Caki2 (cell line): Measurements from ENCODE around the gene DROSHA. TPM values are rescaled to one million over a fixed set of nuclear protein-coding genes. Genes with fewer than 3 reads are reported as not detected.

Source experiments
- DNase-seq: peaks from one replicate; pipeline ENCODE4 v3.0.0-alpha.2; 2015; ENCODE audit warnings: low read depth
- in situ Hi-C: cut with HindIII; loops from 2 replicates; pipeline ENCODE4 v1.10.0; 2016; ENCODE audit warnings: low sequenced_read_pairs, low pct_unique_long_range_greater_than_20kb, mixed read lengths
- total RNA-seq: library from RNA; depleted of rRNA; stranded (reverse); fragments of >200 nt; shearing (Covaris generic); gene quantifications from 2 replicates; pipeline ENCODE4 v1.2.3, GENCODE V29; 2014; ENCODE audit warnings: low replicate concordance

The DROSHA gene
- total RNA-seq, 1 experiment from 2014 or later: 21.6 TPM

DNA sequence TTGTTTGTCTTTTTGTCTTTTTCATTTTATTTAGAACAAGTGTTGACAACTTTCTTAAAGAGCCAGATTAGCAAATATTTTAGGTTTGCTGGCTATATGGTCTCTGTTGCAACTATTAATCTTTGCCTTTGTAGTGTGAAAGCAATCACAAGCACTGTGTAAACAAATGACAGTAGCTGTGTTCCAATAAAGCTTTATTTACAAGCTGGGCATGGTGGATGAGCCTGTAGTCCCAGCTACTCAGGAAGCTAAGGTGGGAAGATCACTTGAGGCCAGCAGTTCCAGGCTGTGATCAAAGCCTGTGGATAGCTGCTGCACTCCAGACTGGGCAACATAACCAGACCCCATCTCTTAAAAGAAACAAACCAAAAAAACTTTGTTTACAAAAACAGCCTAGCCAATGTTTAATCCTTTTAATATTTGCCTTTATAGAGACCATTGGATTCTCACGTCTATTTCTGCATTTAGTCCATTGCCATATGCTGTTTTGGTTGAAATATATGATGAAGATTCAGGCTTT lies 2.7 kb upstream of the DROSHA start:
- DNase-seq: no peak
- in situ Hi-C loops: no loop called here

DNA sequence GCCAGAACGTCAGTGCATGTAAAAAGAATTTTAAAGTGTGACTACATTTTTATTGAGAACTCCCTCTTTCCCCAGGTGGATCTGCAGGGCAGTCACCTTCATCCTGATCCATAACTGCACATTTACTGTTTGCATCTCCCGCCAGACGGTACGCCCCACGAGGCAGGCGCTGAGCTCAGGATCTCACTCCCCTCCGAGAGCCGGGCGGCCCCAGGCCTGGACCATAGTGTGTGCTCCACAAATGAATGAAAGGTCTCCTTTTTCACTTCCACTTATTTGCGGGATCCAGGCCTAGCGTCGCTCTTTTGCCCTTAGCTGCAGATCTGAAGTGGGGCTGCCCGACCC lies 378 bp downstream of the DROSHA start:
- in situ Hi-C loops: no loop called here
- no peak for DNase-seq

DNA sequence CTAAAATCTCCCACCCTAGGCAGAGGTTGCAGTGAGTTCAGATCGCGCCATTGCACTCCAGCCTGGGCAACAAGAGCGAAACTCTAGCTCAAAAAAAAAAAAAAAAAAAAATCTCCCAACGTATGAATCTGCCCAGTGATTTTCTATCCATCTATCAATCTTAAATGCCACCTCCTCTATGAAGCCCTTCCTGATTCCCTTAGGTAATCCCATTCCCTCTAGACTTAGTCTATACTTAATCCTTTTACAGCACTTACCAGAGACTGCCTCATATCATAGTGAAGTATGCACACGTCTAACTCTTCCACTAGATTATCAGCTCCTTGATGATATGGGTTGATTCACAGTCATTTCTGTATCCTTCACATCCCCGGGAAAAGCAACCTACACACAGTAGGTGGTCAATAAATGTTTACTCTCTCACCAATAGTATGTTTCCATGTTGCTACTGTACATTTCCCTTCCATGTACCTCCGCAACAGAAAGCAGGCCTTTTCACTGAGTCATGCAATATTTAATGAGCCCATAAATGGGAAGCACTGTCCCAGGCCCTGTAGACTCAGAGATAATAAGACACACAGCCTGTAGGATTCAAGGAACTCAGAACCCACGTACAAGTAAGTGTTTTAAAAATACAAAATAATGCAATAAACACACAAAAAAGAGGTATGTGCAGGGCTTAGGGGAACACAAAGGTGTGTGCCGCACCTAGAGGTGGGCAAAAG lies 1.2 kb downstream of the DROSHA start:
- in situ Hi-C loops: no loop called here

DNA sequence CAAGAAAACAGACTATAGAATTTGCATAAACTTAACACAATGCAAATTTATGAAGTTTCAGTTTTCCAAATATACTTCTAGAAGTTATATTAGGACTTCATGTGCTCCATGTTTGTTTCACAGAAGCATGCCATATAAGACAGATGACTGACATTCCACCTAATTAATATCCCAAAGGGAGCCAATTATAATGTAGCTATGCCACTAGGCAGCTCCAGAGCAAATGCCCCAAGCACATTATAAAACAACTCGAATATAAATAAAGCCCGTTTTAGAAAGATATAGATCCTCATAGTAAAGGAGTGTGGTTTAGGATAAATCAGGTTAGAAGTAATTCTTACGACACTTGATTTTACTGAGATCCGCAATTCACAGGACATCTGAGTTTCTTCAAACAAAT lies 8.9 kb downstream of the DROSHA start:
- in situ Hi-C loops: no loop called here
- no peak for DNase-seq

More for the DNA sequence above, 1.2 kb downstream of the DROSHA start:
- DNase-seq: no peak

DNA sequence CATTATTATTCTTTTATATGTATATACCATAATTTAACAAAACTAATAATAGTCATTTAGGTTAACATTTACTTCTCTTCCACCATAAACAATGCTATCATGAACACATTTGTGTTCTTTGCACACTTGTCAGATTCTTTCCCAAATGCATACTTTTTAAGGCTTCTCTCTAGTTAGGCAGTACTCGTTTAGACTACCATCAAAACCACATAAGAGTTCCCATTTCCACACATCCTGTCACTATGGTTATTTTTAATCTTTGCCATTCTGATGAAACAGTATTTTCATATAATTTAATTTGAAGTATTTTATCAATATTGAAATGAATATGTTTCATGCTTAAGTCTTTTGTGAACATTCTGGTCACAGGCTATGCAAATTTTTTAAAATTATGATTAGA lies 15.1 kb downstream of the DROSHA start:
- DNase-seq: no peak
- in situ Hi-C loops: no loop called here

DNA sequence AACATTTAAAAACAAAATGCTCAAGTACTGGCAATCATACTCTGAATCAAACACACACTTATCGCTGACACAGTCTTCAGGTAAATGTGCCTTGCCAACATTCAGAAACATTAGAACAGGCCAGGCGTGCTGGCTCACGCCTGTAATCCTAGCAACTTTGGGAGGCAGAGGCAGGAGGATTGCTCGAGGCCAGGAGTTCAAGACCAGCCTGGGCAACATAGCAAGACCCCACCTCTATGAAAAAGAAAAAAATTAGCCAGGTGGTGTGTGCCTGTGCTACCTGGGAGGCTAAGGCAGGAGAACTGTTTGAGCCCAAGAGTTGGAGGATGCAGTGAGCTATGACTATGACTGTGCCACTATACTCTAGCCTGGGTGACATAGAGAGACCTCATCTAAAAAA lies 20.6 kb downstream of the DROSHA start:
- in situ Hi-C loops: no loop called here
- no peak for DNase-seq

DNA sequence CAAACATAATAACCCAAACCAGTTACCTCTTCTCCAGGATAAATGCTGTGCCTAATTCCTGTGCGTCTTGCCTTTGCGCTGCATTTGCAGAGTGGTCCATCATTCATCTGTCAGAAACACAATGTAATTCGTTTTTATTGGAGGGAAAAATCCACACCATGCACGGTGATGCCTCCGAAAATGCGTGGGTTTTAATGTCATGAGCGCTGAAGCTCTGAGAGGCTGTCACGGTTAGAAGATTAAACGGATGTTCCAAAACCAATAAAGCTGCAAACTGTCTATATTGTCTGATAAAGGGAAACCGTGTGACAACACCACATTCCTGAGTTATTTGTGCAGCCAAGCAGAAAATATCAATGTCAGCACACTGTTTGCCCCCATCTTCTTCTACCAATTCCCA lies 27.4 kb downstream of the DROSHA start:
- DNase-seq: no peak
- in situ Hi-C loops: no loop called here

DNA sequence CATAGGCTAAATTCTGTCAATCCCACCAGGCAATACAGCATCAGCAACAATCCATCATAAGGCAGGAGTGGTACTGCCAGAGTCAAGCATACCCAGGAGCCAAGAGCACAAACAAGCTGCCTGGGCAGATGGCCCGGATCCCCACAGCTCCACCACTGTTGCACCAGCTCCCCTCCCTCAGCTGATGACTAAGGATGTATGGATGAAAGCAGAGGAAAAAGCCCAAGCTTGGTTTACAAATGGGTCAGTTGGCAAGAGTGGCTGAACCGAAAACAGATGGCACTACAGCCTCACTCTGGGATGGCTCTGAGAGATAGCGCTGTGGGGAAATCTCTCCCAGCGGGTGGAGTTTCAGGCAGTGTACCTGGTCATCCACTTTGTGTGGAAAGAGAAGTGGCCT lies 29.4 kb downstream of the DROSHA start:
- no peak for DNase-seq
- in situ Hi-C loops: no loop called here

DNA sequence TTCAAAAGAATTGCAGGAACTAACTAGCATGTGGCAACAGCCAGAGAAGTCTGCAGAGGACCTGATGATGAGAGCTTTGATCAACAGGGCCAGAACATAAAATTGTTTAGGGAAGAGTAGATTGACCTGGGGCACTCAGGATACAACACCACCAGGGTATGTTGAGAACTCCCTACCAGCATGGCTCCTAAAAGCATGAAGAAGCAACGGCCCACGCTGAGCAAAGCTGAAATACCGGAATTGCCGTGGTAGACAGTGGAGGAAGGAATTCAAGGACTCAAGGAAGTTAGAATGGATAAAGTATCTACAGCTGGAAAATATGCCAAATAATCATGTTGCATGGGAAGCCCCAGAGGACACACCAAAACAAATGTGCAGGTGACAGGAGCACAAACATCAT lies 31.6 kb downstream of the DROSHA start:
- in situ Hi-C loops: no loop called here
- DNase-seq: no peak

DNA sequence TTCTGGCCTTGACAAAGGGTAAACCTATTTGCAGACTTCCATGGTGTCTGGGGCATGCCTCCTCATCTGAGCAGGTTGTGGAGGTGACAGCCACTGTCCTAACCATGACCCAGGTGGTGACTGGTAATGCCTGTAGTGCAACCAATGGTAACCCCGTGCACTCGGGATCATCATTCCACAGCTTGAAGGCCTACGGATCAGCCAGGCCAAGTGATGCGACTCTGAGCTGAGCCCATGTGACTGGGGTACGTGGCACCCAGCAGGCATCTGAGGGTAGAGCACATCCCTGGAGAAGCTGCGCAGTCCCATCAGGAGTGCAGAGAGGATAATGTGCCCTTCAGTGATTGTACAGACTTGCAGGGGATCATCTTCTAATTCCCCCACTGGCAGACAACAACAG lies 35.0 kb downstream of the DROSHA start:
- no peak for DNase-seq
- in situ Hi-C loops: no loop called here

DNA sequence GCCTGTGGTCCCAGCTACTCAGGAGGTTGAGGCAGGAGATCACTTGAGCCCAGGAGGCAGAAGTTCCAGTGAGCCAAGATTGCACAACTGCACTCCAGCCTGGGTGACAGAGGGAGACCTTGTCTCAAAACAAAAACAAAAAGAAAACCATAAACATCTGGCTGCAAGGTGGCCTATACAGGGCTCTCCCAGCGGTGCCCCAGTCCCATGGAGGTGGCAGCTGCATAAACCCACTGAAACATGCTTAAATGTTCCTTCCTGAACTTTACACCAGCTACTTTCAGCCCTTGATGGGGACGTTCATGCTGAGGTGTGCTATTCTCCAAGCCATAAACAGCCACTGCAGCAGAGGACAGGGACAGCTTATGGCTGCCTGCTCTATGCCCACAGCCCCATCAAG lies 35.6 kb downstream of the DROSHA start:
- no peak for DNase-seq
- in situ Hi-C loops: no loop called here

DNA sequence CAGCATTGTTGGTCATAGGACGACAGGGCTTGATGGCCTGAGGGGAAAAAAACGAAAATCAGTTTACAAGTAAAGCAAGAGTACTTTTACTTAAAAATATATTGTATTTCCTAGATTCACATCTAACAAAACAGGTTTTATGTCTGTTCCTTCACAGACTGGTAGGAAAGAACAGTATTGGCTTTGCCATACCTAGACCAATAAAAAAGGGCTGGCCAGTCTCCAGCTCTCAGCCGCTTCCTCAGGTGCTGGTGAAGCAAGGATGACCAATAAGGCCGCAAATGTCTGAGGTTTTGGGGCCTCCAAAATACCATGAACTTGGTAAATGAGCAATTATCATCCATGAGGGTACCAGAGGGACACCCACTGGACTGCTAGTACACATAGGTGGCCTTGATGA lies 36.6 kb downstream of the DROSHA start:
- no peak for DNase-seq
- in situ Hi-C loops: no loop called here

DNA sequence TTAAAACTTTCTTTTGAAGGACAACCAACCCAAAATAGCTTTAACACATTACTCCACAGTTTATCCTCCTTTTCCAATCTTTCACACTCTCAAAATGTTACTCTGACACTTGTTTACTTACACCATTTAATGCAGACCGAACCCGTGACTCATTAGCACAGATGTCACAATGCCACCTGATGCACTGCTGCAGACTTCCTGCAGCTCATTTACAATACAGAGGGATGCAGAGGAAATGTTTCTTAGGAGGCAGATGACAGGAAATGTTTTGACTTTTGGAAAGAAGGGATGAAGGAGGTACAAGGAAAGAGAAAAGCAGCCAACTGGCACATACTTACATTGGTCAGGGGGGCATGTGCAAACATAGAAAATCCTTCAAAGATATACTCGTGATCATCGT lies 39.0 kb downstream of the DROSHA start:
- in situ Hi-C loops: no loop called here
- no peak for DNase-seq

DNA sequence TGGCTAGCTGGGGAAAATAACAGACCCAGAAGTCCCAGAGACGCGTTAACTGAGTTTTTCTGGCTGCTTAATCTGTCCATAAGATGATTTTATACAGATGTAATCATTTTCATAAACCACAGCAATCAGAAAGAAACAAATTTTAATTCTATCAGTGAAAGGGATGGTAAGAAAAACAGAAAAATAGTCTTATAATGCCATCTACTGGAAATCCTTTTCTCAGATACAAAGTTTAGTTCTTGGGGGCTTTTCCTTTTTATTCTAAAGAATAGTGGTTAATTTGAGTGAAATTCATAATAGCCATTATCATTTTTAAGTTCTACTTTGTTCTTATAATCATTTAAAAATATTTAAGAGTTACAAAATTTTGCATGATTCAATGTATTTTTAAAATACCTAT lies 44.4 kb downstream of the DROSHA start:
- DNase-seq: no peak
- in situ Hi-C loops: no loop called here

DNA sequence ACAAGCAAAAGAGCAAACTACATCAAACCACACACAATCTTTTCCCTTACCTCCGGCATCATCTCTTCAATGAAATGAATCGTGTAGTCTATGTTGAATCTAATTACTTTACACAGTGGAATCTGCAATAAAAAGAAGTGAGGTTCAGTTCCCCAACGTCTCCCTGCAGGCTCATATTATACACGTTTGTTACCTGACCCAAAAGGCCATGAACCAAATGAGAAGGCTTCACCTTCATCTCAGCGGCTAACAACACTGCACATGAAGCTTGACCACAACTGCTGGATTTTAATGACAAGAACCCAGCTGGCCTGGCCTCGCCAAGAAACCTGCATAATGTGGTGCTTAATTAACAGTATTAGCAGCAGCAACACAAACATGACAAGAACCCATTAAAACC lies 45.5 kb downstream of the DROSHA start:
- no peak for DNase-seq
- in situ Hi-C loops: no loop called here

DNA sequence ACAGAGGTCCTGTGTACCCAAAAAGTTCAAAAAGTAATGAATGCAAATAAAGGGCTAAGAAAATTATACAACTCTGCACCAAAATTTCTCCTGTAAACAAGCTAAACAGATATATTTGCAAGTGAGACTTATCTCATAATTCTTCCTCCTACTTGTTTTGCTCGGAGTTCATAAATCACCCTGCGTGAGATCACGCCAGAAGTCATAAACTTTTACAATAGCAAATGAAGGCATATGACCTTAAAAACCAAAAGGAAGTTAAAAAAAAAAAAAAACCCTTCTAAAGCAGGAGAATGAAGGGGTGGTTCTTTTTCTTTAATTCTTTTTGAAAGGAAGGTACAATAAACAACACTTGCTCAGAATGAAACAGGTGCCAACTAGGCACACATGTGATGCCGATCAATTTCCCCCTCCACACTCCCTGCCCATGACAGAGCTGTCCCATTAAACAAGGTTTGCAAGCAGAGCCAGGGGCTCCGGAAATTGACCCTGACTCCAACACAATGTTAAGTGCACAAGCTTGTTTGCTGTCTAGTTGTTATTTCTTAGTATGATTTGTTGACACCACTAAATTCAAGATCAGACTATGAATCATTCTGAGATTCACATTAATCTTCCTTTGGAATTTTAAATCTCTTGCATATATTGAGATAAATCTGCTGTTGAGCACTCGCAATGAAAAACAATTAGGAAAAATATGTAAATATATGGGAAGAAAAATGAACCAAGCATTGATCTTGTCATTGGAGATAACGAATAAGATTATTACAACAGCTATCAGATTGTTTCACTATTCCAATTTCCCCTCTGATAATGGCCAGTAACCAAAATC lies 46.3 kb downstream of the DROSHA start:
- no peak for DNase-seq
- in situ Hi-C loops: no loop called here

DNA sequence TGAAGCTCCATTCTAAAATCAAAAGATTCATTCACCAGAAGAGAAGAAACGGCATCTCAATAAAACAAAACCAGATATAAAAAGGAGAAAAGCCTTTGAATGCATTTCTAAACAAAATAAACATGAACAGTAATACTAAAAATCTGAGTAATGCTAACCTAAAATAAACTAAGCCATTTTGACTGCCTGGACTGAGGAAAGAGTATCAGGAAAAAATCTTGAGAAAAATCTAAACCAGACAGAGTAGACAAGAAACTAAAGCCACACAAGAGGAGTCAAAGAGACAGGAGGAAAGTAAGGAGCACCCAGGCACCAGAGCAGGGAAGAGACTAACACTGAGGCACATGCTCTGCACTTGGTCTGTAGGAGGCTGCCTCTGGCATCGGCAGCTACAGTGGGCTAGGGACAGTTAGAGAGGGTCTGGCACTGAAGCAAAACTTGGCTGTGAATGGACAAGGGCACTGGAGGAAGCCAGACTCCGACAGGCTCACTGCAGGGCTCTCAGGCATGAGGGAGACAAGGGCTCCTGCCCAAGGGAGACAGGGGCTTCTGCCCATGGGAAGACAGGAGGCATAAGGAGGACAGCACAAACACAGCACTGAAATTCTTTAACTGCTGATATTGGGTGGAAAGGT lies 50.2 kb downstream of the DROSHA start:
- DNase-seq: no peak
- in situ Hi-C loops: no loop called here

DNA sequence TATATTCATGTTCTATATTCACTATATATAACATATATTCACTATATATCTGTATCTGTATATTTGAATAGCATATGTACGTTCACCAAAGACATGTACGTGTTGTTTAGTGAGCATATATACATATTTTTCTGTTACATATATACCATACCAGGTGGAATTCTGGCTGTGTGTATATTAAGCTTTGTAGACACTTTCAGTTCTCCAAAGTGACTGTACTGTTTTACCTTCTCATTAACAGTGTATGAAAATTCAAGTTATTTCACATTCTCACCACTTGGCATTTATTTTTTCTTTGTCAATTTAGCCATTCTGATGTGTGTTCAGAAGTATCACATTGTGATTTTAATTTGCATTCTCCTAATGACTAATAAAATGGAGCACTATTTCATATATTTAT lies 52.2 kb downstream of the DROSHA start:
- no peak for DNase-seq
- in situ Hi-C loops: no loop called here

DNA sequence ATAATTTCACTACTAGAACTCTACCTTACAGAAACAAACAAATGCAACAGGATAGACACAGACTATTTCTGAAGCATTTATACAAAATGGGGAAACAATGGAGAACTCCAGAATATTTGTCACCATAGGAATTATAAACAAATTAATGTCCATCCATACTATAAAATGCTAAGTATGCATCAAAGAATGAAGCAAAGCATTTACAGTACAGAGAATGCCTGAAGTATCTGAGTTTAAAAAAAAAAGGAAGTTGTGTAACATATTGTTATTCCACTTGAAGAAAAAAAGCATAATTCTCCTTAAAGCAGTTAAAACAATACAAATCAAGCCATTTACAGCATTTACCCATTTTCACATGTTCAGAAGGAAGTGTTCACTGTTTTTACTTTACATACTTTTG lies 53.0 kb downstream of the DROSHA start:
- in situ Hi-C loops: no loop called here
- DNase-seq: no peak
